Measurements from ENCODE around the gene CRACDL. TPM values are rescaled to one million over a fixed set of nuclear protein-coding genes. Genes with fewer than 3 reads are reported as not detected.

The CRACDL gene
- total and polyA plus RNA-seq, 2 donors (not counting 1 experiment from before 2014, with no cell fraction given) = 0.25 TPM; not detected in 1

DNA sequence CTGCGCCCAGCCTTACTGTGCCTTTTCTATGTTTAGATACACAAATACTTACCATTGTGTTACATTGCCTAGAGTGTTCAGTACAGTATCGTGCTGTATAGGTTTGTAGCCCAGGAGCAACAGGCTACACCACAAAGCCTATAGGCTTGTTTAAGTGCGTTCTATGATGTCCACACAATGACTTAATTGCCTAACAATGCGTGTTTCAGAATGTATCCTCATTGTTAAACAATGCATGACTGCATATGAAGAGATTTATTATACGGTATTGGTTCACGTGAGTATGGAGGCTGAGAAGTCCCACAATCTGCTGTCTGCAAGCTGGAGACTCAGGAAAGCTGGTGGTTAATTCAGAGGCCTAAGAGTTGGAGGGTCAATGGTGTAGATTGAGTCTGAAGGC, 158.9 kb downstream of the CRACDL start:
- no peak for TF ChIP-seq EZH2 (IDR thresholded peaks at IDR 0.05; ENCODE audit: borderline replicate concordance, insufficient read depth, low read depth, low read length, poor library complexity, severe bottlenecking)
- TF ChIP-seq, protein P1, sequence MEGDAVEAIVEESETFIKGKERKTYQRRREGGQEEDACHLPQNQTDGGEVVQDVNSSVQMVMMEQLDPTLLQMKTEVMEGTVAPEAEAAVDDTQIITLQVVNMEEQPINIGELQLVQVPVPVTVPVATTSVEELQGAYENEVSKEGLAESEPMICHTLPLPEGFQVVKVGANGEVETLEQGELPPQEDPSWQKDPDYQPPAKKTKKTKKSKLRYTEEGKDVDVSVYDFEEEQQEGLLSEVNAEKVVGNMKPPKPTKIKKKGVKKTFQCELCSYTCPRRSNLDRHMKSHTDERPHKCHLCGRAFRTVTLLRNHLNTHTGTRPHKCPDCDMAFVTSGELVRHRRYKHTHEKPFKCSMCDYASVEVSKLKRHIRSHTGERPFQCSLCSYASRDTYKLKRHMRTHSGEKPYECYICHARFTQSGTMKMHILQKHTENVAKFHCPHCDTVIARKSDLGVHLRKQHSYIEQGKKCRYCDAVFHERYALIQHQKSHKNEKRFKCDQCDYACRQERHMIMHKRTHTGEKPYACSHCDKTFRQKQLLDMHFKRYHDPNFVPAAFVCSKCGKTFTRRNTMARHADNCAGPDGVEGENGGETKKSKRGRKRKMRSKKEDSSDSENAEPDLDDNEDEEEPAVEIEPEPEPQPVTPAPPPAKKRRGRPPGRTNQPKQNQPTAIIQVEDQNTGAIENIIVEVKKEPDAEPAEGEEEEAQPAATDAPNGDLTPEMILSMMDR (IDR thresholded peaks at IDR 0.05) = no peak
- H3K4me2 ChIP-seq (replicated peaks; ENCODE audit: low read depth, low read length, poor library complexity, severe bottlenecking) = no peak overlapping the region
- no peak overlapping the region for H2AFZ ChIP-seq (ENCODE audit: insufficient read depth, low read depth, low read length, poor library complexity, severe bottlenecking)
- peaks cover 1 to 11% (median 10%) of the 10 kb centered on the region in 3 donors for H3K9me3 ChIP-seq (ENCODE audit: control extremely low read depth in 1 of 3, control insufficient read depth in 2 of 3, insufficient read depth in 1 of 3, low read length in 2 of 3)
- 100% methylated on average over 3 of the region's 6 CpGs for WGBS (ENCODE audit: insufficient coverage)
- intact Hi-C loops (cut with micrococcal nuclease) = no loop called here
- ChIA-PET POLR2A (no interaction called here), CTCF (no interaction called here)
- no peak overlapping the region for H3K27ac ChIP-seq (ENCODE audit: low read length in 2 of 2)
- no peak overlapping the region for H3K4me3 Mint-ChIP-seq
- H3K79me2 ChIP-seq (ENCODE audit: control insufficient read depth, insufficient read depth, low read length) = no peaks in the 10 kb centered on the region
- peaks cover 5% of the 10 kb centered on the region for H3K9me3 Mint-ChIP-seq (ENCODE audit: insufficient read depth)
- H3K4me1 Mint-ChIP-seq = peaks cover 10% of the 10 kb centered on the region
- H4K20me1 ChIP-seq (ENCODE audit: control insufficient read depth, insufficient read depth, low read length, poor library complexity, severe bottlenecking) = no peaks in the 10 kb centered on the region
- no peaks in the 10 kb centered on the region for H3K27me3 ChIP-seq (replicated peaks in 1 of 4; ENCODE audit: control extremely low read depth in 1 of 4, control insufficient read depth in 3 of 4, insufficient read depth in 4 of 4, low read length in 3 of 4)
- no peak overlapping the region for H3K9ac ChIP-seq (ENCODE audit: low read length)
- no peaks in the 10 kb centered on the region for H3K36me3 ChIP-seq (replicated peaks in 1 of 2; ENCODE audit: control extremely low read depth in 1 of 2, control insufficient read depth in 1 of 2, extremely low read depth in 1 of 2, insufficient read depth in 2 of 2, low read length in 1 of 2)
- ATAC-seq (ENCODE audit: low read depth) = no peak
- H3K4me3 ChIP-seq (ENCODE audit: control extremely low read depth in 1 of 5, extremely low read depth in 1 of 5, insufficient read depth in 1 of 5, low read depth in 2 of 5, low read length in 4 of 5) = no peak overlapping the region
- H3K27ac Mint-ChIP-seq = no peak overlapping the region
- no peaks in the 10 kb centered on the region for H3K27me3 Mint-ChIP-seq
- H3K4me1 ChIP-seq (ENCODE audit: control insufficient read depth in 2 of 2, insufficient read depth in 2 of 2, low read length in 2 of 2) = peaks cover 7 to 10% of the 10 kb centered on the region in 2 donors
- no peak for DNase-seq

- CTCF ChIA-PET = no interaction called here
- no peak for DNase-seq
- Histone ChIP-seq H3K27ac (ENCODE audit: low read length in 2 of 2) (no peak overlapping the region), H3K9ac (ENCODE audit: low read length) (no peak overlapping the region), H3K27me3 (replicated peaks in 1 of 4; ENCODE audit: control extremely low read depth in 1 of 4, control insufficient read depth in 3 of 4, insufficient read depth in 4 of 4, low read length in 3 of 4) (peaks cover 0 to 2% (median 0%) of the 10 kb centered on the region in 4 experiments), H3K36me3 (replicated peaks in 1 of 2; ENCODE audit: control extremely low read depth in 1 of 2, control insufficient read depth in 1 of 2, extremely low read depth in 1 of 2, insufficient read depth in 2 of 2, low read length in 1 of 2) (no peaks in the 10 kb centered on the region), H3K4me2 (replicated peaks; ENCODE audit: low read depth, low read length, poor library complexity, severe bottlenecking) (no peak overlapping the region), H3K4me1 (ENCODE audit: control insufficient read depth in 2 of 2, insufficient read depth in 2 of 2, low read length in 2 of 2) (peaks cover 17 to 20% of the 10 kb centered on the region in 2 donors), H3K9me3 (ENCODE audit: control extremely low read depth in 1 of 3, control insufficient read depth in 2 of 3, insufficient read depth in 1 of 3, low read length in 2 of 3) (peaks cover 0 to 13% (median under 1%) of the 10 kb centered on the region in 3 donors), H3K4me3 (ENCODE audit: control extremely low read depth in 1 of 5, extremely low read depth in 1 of 5, insufficient read depth in 1 of 5, low read depth in 2 of 5, low read length in 4 of 5) (no peak overlapping the region), H3K79me2 (ENCODE audit: control insufficient read depth, insufficient read depth, low read length) (no peaks in the 10 kb centered on the region), H2AFZ (ENCODE audit: insufficient read depth, low read depth, low read length, poor library complexity, severe bottlenecking) (no peak overlapping the region), H4K20me1 (ENCODE audit: control insufficient read depth, insufficient read depth, low read length, poor library complexity, severe bottlenecking) (no peaks in the 10 kb centered on the region)
- POLR2A ChIA-PET = no interaction called here
- Mint-ChIP-seq H3K4me3 (no peak overlapping the region), H3K9me3 (ENCODE audit: insufficient read depth) (no peaks in the 10 kb centered on the region), H3K27me3 (peaks cover 3% of the 10 kb centered on the region), H3K27ac (no peak overlapping the region), H3K4me1 (peaks cover 18% of the 10 kb centered on the region)
- WGBS (ENCODE audit: insufficient coverage) = no CpG with 5 or more reads among the region's 1 CpG
- TF ChIP-seq EZH2 (IDR thresholded peaks at IDR 0.05; ENCODE audit: borderline replicate concordance, insufficient read depth, low read depth, low read length, poor library complexity, severe bottlenecking) = no peak
- TF ChIP-seq, protein P1 (IDR thresholded peaks at IDR 0.05) = no peak
- intact Hi-C loops (cut with micrococcal nuclease) = no loop called here
- ATAC-seq (ENCODE audit: low read depth) = no peak
Measured at GRCh38 chr2:98776136-98776535, 159.9 kb downstream of the CRACDL start.

All from B cell (primary cell).